WTC11 (cell line): ENCODE measurements around the gene ARSA. TPM values are rescaled to one million over a fixed set of nuclear protein-coding genes. Genes with fewer than 3 reads are reported as not detected.
A peak's percentile ranks its signal among the peaks of the same experiment; 100 is the strongest.

Source experiments
- ATAC-seq: fragments of 200-7000 bp; cut with Tn5 transposase; 2 replicates; pipeline ENCODE4 v1.10.0; 2021; ENCODE audit warnings: mild to moderate bottlenecking, moderate library complexity
- CTCF ChIA-PET: fragments of 300-600 bp; sonication (Branson Sonifier 250); formaldehyde crosslinking; loops from one replicate; lab custom pipeline; 2021; ENCODE audit warnings: antibody characterized with exemption; lab: Charles Lee
- POLR2A ChIA-PET: fragments of 350-600 bp; sonication (Branson Sonifier 250); formaldehyde crosslinking; loops from one replicate; lab custom pipeline; 2021; ENCODE audit warnings: antibody characterized with exemption; lab: Charles Lee
- DNase-seq: peaks from one replicate; pipeline ENCODE4 v3.0.0; 2021; ENCODE audit warnings: low spot score
- H3K27ac Mint-ChIP-seq: 2 replicates; pipeline ENCODE4 v1.8.0; 2021; ENCODE audit warnings: mixed read lengths
- H3K27me3 Mint-ChIP-seq: 2 replicates; pipeline ENCODE4 v1.8.0; 2021; ENCODE audit warnings: low read depth, mild to moderate bottlenecking, moderate library complexity, mixed read lengths
- H3K36me3 Mint-ChIP-seq: 2 replicates; pipeline ENCODE4 v1.8.0; 2021; ENCODE audit warnings: mixed read lengths
- H3K4me1 Mint-ChIP-seq: 2 replicates; pipeline ENCODE4 v1.8.0; 2022; ENCODE audit warnings: mixed read lengths
- H3K4me3 Mint-ChIP-seq: 2 replicates; pipeline ENCODE4 v1.8.0; 2021; ENCODE audit warnings: mild to moderate bottlenecking, moderate library complexity, mixed read lengths
- H3K9me3 Mint-ChIP-seq: 2 replicates; pipeline ENCODE4 v1.8.0; 2021; ENCODE audit warnings: mixed read lengths
- CBFB ChIP-seq: sonication (generic); formaldehyde crosslinking; IDR thresholded peaks from 2 replicates; pipeline ENCODE4 v1.8.1; 2022; ENCODE audit warnings: mild to moderate bottlenecking, low read depth, missing genetic modification reagents
- ETV6 ChIP-seq: sonication (generic); formaldehyde crosslinking; IDR thresholded peaks from 2 replicates; pipeline ENCODE4 v1.8.1; 2022; ENCODE audit warnings: mild to moderate bottlenecking, missing genetic modification reagents
- GABPB1 ChIP-seq: sonication (generic); formaldehyde crosslinking; IDR thresholded peaks from 2 replicates; pipeline ENCODE4 v1.8.1; 2023; ENCODE audit warnings: mild to moderate bottlenecking, missing genetic modification reagents
- GRHL2 ChIP-seq: fragments of 250-450 bp; sonication (Bioruptor Pico); IDR thresholded peaks from 2 replicates; pipeline ENCODE4 v1.8.0; 2022; ENCODE audit warnings: mild to moderate bottlenecking, moderate library complexity; ENCODE audit not compliant: insufficient replicate concordance, severe bottlenecking
- HMGA2 ChIP-seq: fragments of 250-450 bp; sonication (Bioruptor Pico); IDR thresholded peaks from 2 replicates; pipeline ENCODE4 v1.4.0; 2021; ENCODE audit warnings: mild to moderate bottlenecking, moderate library complexity
- IRF2 ChIP-seq: sonication (generic); formaldehyde crosslinking; IDR thresholded peaks from 2 replicates; pipeline ENCODE4 v1.8.0; 2022; ENCODE audit warnings: low read depth, missing genetic modification reagents, borderline replicate concordance
- MYBL2 ChIP-seq: sonication (generic); formaldehyde crosslinking; IDR thresholded peaks from 2 replicates; pipeline ENCODE4 v1.8.1; 2023; ENCODE audit warnings: mild to moderate bottlenecking, moderate library complexity, missing genetic modification reagents
- SMAD3 ChIP-seq: sonication (generic); formaldehyde crosslinking; IDR thresholded peaks from 2 replicates; pipeline ENCODE4 v1.8.0; 2022; ENCODE audit warnings: missing genetic modification reagents, mild to moderate bottlenecking, borderline replicate concordance
- SP1 ChIP-seq: sonication (generic); formaldehyde crosslinking; conservative IDR thresholded peaks from 2 replicates; pipeline ENCODE4 v1.8.1; 2022; ENCODE audit warnings: missing genetic modification reagents
- ZNF121 ChIP-seq: sonication (generic); formaldehyde crosslinking; IDR thresholded peaks from 2 replicates; pipeline ENCODE4 v1.8.0; 2023; ENCODE audit warnings: missing genetic modification reagents
- ZNF263 ChIP-seq: sonication (generic); formaldehyde crosslinking; IDR thresholded peaks from 2 replicates; pipeline ENCODE4 v1.8.1; 2022; ENCODE audit warnings: low read depth, mild to moderate bottlenecking, moderate library complexity, missing genetic modification reagents
- ZNF396 ChIP-seq: fragments of 250-450 bp; sonication (Bioruptor Pico); IDR thresholded peaks from 2 replicates; pipeline ENCODE4 v1.8.0; 2021; ENCODE audit warnings: mild to moderate bottlenecking, moderate library complexity, borderline replicate concordance
- ZNF423 ChIP-seq: fragments of 250-450 bp; sonication (Bioruptor Pico); IDR thresholded peaks from 2 replicates; pipeline ENCODE4 v2.1.2; 2022; ENCODE audit warnings: mild to moderate bottlenecking, moderate library complexity
- total RNA-seq: library from RNA; stranded (reverse); gene quantifications from 3 replicates; pipeline ENCODE4 v1.2.3, GENCODE V29; 2021
- TF ChIP-seq, protein P1 (sequence below): sonication (generic); formaldehyde crosslinking; IDR thresholded peaks from 2 replicates; pipeline ENCODE4 v1.8.1; 2022; ENCODE audit warnings: low read depth, mild to moderate bottlenecking, moderate library complexity, missing genetic modification reagents, borderline replicate concordance
- TF ChIP-seq, protein P2 (sequence below): fragments of 250-450 bp; sonication (Bioruptor Pico); IDR thresholded peaks from 2 replicates; pipeline ENCODE4 v1.8.0; 2021; ENCODE audit warnings: mild to moderate bottlenecking
- TF ChIP-seq, protein P3 (sequence below): sonication (generic); formaldehyde crosslinking; IDR thresholded peaks from 2 replicates; pipeline ENCODE4 v1.8.1; 2023; ENCODE audit warnings: mild to moderate bottlenecking, missing genetic modification reagents
- TF ChIP-seq, protein P4 (sequence below): sonication (generic); formaldehyde crosslinking; IDR thresholded peaks from 2 replicates; pipeline ENCODE4 v1.8.1; 2022; ENCODE audit warnings: mild to moderate bottlenecking, moderate library complexity, missing genetic modification reagents
- TF ChIP-seq, protein P5 (sequence below): fragments of 250-450 bp; sonication (Bioruptor Pico); IDR thresholded peaks from 2 replicates; pipeline ENCODE4 v1.9.0; 2021; ENCODE audit warnings: mild to moderate bottlenecking
- TF ChIP-seq, protein P6 (sequence below): sonication (generic); formaldehyde crosslinking; IDR thresholded peaks from 2 replicates; pipeline ENCODE4 v1.8.1; 2023; ENCODE audit warnings: mild to moderate bottlenecking, missing genetic modification reagents, moderate library complexity
- TF ChIP-seq, protein P7 (sequence below): sonication (generic); formaldehyde crosslinking; IDR thresholded peaks from 2 replicates; pipeline ENCODE4 v1.8.1; 2023; ENCODE audit warnings: mild to moderate bottlenecking, missing genetic modification reagents
- TF ChIP-seq, protein P8 (sequence below): sonication (generic); formaldehyde crosslinking; IDR thresholded peaks from 2 replicates; pipeline ENCODE4 v1.8.0; 2022; ENCODE audit warnings: mild to moderate bottlenecking, missing genetic modification reagents

The ARSA gene
- total RNA-seq, 1 experiment from 2014 or later = 18.8 TPM

DNA sequence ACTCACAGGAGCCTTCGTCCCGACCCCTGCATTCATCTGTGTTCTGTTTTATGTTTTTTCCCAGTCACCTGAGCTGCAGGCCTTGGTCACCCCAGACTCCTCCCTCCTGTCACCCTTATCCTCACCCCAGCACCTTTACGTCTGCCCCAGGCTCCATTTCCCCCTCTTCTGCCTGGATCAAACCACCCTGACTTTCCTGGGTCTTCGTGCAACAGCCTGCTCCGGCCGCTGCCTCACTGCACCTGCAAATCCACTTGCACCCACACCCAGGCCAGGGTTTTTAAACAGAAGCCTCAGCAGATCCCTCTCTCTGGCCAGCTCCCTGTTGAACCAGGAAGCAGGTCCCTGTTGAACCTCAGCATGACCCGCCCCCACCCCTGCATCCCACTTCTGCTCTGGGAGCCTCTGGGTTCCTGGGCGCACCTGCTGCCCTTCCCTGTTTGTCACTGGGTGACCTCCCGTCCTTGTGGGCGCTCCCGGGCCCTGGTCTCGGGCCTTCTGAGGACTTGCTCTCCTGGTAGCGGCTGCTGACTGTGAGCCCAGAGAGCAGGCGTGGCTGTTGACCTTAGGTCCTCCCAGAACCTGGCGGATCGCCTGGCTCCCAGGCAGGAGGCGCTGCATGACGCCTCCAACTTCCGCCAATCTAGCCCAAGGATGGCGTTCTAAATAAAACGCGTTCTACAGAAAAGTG lies 14.5 kb downstream of the ARSA start (continued):
- TF ChIP-seq, protein P1, sequence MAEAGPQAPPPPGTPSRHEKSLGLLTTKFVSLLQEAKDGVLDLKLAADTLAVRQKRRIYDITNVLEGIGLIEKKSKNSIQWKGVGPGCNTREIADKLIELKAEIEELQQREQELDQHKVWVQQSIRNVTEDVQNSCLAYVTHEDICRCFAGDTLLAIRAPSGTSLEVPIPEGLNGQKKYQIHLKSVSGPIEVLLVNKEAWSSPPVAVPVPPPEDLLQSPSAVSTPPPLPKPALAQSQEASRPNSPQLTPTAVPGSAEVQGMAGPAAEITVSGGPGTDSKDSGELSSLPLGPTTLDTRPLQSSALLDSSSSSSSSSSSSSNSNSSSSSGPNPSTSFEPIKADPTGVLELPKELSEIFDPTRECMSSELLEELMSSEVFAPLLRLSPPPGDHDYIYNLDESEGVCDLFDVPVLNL (CRISPR knock-in tag) = no peak
- TF ChIP-seq GRHL2 (CRISPR knock-in tag) (no peak), HMGA2 (CRISPR knock-in tag) (no peak), SMAD3 (CRISPR knock-in tag) (no peak)
- TF ChIP-seq, protein P2, sequence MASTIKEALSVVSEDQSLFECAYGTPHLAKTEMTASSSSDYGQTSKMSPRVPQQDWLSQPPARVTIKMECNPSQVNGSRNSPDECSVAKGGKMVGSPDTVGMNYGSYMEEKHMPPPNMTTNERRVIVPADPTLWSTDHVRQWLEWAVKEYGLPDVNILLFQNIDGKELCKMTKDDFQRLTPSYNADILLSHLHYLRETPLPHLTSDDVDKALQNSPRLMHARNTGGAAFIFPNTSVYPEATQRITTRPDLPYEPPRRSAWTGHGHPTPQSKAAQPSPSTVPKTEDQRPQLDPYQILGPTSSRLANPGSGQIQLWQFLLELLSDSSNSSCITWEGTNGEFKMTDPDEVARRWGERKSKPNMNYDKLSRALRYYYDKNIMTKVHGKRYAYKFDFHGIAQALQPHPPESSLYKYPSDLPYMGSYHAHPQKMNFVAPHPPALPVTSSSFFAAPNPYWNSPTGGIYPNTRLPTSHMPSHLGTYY (CRISPR knock-in tag) = no peak

DNA sequence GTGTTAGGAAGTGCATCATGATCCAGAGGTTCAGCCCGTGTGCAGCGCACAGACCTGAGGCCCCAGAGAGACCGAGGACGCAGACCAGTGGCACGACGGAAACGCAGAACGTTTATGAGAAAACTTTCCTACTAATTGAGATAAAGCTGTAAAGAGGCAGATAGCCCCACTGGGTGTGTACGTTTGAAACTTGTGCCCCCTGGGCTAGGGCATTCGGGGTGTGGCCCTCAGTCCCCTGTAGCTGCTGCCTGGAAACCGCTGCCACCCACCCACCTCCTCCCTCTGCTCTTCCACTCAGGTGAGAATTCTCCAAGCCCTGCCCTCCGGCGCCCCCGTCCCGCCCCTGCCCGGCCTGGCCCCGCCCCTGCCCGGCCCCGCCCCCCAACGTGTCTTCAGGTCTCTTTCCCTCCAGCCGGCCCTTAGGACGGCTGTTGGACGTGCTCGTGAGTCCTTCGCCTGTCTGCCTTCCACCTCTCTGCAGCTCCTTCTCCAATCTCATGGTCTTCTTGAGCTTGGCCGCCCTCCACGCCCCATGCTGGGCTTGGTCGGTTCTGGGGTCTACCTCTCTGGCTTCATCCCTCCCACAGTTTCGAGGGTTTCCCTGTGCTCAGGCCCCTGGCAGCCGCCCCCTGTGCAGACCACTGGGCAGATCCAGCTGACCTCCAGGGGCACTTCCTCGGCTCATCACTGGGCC lies 15.3 kb downstream of the ARSA start:
- ChIA-PET CTCF (interaction anchor here (0.6 to 2.5 kb wide), 11 partner anchors 8 to 471 kb away, joined by 3 to 12 read pairs (median 4); partner anchors contain the start of genes CHKB, SCO2 and SYCE3), POLR2A (no interaction called here)
- H3K27ac Mint-ChIP-seq = no peak overlapping the region
- H3K9me3 Mint-ChIP-seq = no peaks in the 10 kb centered on the region
- no peaks in the 10 kb centered on the region for H3K36me3 Mint-ChIP-seq
- H3K27me3 Mint-ChIP-seq = peaks cover 16% of the 10 kb centered on the region
- TF ChIP-seq ZNF263 (CRISPR knock-in tag) (no peak), SMAD3 (CRISPR knock-in tag) (no peak), GABPB1 (CRISPR knock-in tag) (no peak), MYBL2 (CRISPR knock-in tag) (no peak), CBFB (CRISPR knock-in tag) (no peak), ETV6 (no peak), ZNF423 (no peak), ZNF121 (CRISPR knock-in tag) (no peak)
- TF ChIP-seq, protein P3, sequence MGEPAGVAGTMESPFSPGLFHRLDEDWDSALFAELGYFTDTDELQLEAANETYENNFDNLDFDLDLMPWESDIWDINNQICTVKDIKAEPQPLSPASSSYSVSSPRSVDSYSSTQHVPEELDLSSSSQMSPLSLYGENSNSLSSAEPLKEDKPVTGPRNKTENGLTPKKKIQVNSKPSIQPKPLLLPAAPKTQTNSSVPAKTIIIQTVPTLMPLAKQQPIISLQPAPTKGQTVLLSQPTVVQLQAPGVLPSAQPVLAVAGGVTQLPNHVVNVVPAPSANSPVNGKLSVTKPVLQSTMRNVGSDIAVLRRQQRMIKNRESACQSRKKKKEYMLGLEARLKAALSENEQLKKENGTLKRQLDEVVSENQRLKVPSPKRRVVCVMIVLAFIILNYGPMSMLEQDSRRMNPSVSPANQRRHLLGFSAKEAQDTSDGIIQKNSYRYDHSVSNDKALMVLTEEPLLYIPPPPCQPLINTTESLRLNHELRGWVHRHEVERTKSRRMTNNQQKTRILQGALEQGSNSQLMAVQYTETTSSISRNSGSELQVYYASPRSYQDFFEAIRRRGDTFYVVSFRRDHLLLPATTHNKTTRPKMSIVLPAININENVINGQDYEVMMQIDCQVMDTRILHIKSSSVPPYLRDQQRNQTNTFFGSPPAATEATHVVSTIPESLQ (CRISPR knock-in tag) = no peak
- TF ChIP-seq, protein P4, sequence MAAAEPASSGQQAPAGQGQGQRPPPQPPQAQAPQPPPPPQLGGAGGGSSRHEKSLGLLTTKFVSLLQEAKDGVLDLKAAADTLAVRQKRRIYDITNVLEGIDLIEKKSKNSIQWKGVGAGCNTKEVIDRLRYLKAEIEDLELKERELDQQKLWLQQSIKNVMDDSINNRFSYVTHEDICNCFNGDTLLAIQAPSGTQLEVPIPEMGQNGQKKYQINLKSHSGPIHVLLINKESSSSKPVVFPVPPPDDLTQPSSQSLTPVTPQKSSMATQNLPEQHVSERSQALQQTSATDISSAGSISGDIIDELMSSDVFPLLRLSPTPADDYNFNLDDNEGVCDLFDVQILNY (CRISPR knock-in tag) = no peak
- TF ChIP-seq, protein P5, sequence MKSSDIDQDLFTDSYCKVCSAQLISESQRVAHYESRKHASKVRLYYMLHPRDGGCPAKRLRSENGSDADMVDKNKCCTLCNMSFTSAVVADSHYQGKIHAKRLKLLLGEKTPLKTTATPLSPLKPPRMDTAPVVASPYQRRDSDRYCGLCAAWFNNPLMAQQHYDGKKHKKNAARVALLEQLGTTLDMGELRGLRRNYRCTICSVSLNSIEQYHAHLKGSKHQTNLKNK (CRISPR knock-in tag) = no peak
- DNase-seq (peak; percentile 51), ATAC-seq (peak; percentile 89)
- H3K4me1 Mint-ChIP-seq = peaks cover 14% of the 10 kb centered on the region
- no peak overlapping the region for H3K4me3 Mint-ChIP-seq

DNA sequence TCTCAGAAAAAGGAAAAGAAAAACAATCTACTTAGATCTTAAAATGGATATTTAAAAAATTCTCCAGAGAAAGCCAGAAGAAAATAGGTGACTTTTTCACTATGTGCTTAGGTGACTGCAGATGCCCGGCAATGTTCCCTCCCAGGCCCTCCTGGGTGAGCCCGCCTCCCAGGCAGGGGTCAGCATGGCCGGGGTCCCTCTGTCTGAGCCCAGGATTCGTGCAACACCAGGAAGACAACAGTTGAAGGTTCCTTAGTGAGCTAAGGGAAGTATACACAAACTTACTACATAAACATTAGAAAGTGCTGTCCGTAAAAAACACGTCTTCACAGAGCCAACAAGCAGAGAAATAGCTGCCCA lies 15.8 kb downstream of the ARSA start:
- Mint-ChIP-seq H3K36me3 (no peaks in the 10 kb centered on the region), H3K4me3 (no peak overlapping the region), H3K27ac (no peak overlapping the region), H3K9me3 (no peaks in the 10 kb centered on the region), H3K4me1 (peaks cover 14% of the 10 kb centered on the region), H3K27me3 (peaks cover 16% of the 10 kb centered on the region)
- CTCF ChIA-PET = interaction anchor here (0.6 to 2.5 kb wide), 11 partner anchors 9 to 470 kb away, joined by 3 to 12 read pairs (median 4); partner anchors contain the start of genes ARSA, CHKB, SCO2 and SYCE3
- no peak for DNase-seq
- POLR2A ChIA-PET = no interaction called here
- ATAC-seq = no peak
- TF ChIP-seq, protein P6, sequence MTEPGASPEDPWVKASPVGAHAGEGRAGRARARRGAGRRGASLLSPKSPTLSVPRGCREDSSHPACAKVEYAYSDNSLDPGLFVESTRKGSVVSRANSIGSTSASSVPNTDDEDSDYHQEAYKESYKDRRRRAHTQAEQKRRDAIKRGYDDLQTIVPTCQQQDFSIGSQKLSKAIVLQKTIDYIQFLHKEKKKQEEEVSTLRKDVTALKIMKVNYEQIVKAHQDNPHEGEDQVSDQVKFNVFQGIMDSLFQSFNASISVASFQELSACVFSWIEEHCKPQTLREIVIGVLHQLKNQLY = no peak
- TF ChIP-seq IRF2 (CRISPR knock-in tag) (no peak), SP1 (no peak), ZNF396 (CRISPR knock-in tag) (no peak)
- TF ChIP-seq, protein P7, sequence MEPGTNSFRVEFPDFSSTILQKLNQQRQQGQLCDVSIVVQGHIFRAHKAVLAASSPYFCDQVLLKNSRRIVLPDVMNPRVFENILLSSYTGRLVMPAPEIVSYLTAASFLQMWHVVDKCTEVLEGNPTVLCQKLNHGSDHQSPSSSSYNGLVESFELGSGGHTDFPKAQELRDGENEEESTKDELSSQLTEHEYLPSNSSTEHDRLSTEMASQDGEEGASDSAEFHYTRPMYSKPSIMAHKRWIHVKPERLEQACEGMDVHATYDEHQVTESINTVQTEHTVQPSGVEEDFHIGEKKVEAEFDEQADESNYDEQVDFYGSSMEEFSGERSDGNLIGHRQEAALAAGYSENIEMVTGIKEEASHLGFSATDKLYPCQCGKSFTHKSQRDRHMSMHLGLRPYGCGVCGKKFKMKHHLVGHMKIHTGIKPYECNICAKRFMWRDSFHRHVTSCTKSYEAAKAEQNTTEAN (CRISPR knock-in tag) = no peak
- TF ChIP-seq, protein P8, sequence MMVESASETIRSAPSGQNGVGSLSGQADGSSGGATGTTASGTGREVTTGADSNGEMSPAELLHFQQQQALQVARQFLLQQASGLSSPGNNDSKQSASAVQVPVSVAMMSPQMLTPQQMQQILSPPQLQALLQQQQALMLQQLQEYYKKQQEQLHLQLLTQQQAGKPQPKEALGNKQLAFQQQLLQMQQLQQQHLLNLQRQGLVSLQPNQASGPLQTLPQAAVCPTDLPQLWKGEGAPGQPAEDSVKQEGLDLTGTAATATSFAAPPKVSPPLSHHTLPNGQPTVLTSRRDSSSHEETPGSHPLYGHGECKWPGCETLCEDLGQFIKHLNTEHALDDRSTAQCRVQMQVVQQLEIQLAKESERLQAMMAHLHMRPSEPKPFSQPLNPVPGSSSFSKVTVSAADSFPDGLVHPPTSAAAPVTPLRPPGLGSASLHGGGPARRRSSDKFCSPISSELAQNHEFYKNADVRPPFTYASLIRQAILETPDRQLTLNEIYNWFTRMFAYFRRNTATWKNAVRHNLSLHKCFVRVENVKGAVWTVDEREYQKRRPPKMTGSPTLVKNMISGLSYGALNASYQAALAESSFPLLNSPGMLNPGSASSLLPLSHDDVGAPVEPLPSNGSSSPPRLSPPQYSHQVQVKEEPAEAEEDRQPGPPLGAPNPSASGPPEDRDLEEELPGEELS = no peak
